SK-MEL-5 (cell line): ENCODE results near the gene EDC3. TPM values are rescaled to one million over a fixed set of nuclear protein-coding genes. Genes with fewer than 3 reads are reported as not detected.
A peak's percentile ranks its signal among the peaks of the same experiment; 100 is the strongest.
"Not testable (repeated sequence)": the region's sequence is repeated elsewhere in the genome, so short reads cannot be mapped to it uniquely, and the experiment has no call there.

ENCODE experiments used
- DNase-seq: peaks from one replicate; pipeline ENCODE4 v3.0.0-alpha.2; 2016; ENCODE audit warnings: low read depth, low spot score
- in situ Hi-C: cut with HindIII; loops from 2 replicates; pipeline ENCODE4 v1.10.0; 2016; ENCODE audit warnings: low sequenced_read_pairs, high pct_unique_total_duplicates, low pct_unique_long_range_greater_than_20kb
- polyA plus RNA-seq, 2 experiments: library from polyadenylated mRNA; depleted of rRNA; stranded (reverse); fragments of >200 nt; gene quantifications; 2 replicates each; pipeline ENCODE4 v1.2.3, GENCODE V29; 2015
- total RNA-seq: library from RNA; depleted of rRNA; stranded (reverse); fragments of >200 nt; shearing (Covaris generic); gene quantifications from 2 replicates; pipeline ENCODE4 v1.2.3, GENCODE V29; 2014; rRNA removed

The EDC3 gene
- total RNA-seq: 6.8 and 10.2 TPM in 2 replicates
- polyA plus RNA-seq (2015; cell fraction: cytosol; rRNA removed): 31.2 and 39.5 TPM in 2 replicates
- polyA plus RNA-seq (2015; cell fraction: nucleus; rRNA removed): 49.9 and 66.7 TPM in 2 replicates

GRCh38 chr15:74695597-74696397 lies at the start of gene EDC3:
EDC3 (minus strand) TSS chr15:74696024; CDS start chr15:74675124, 20,900 bp downstream.
- DNase-seq: peak; percentile 87
- in situ Hi-C loops: no loop called here

GRCh38 chr15:74742422-74742821 lies 46.6 kb upstream of the EDC3 start:
- DNase-seq: no peak
- in situ Hi-C loops: no loop called here

- peak; percentile 49 for DNase-seq
- in situ Hi-C loops: not testable (repeated sequence)
Measured at GRCh38 chr15:74738239-74738638, 42.4 kb upstream of the EDC3 start.

- in situ Hi-C loops: no loop called here
- DNase-seq: no peak
Measured at GRCh38 chr15:74735305-74735704, 39.5 kb upstream of the EDC3 start.

GRCh38 chr15:74733269-74733668 lies 37.4 kb upstream of the EDC3 start:
- DNase-seq: no peak
- in situ Hi-C loops: no loop called here

GRCh38 chr15:74732846-74733245 lies 37.0 kb upstream of the EDC3 start:
- DNase-seq: no peak
- in situ Hi-C loops: no loop called here

GRCh38 chr15:74730619-74731316 lies 34.9 kb upstream of the EDC3 start:
- in situ Hi-C loops: no loop called here
- no peak for DNase-seq

GRCh38 chr15:74729372-74729771 lies 33.5 kb upstream of the EDC3 start:
- DNase-seq, in situ Hi-C loops: not testable (repeated sequence)

- DNase-seq, in situ Hi-C loops: not testable (repeated sequence)
Measured at GRCh38 chr15:74728699-74729098, 32.9 kb upstream of the EDC3 start.

- in situ Hi-C loops: no loop called here
- no peak for DNase-seq
Measured at GRCh38 chr15:74727727-74728126, 31.9 kb upstream of the EDC3 start.

GRCh38 chr15:74726774-74727164 lies 30.9 kb upstream of the EDC3 start:
- no peak for DNase-seq
- in situ Hi-C loops: no loop called here

- in situ Hi-C loops: no loop called here
- peak; percentile 26 for DNase-seq
Measured at GRCh38 chr15:74725845-74726773, 30.3 kb upstream of the EDC3 start.

GRCh38 chr15:74725225-74725774 lies 29.5 kb upstream of the EDC3 start, which contains the start of gene CYP1A1:
CYP1A1 (minus strand) TSS chr15:74725528; CDS start chr15:74723097, 2,431 bp downstream.
- in situ Hi-C loops: no loop called here
- peak; percentile 46 for DNase-seq

GRCh38 chr15:74724570-74725224 lies 28.9 kb upstream of the EDC3 start:
- in situ Hi-C loops: no loop called here

GRCh38 chr15:74723754-74724334 lies 28.0 kb upstream of the EDC3 start:
- in situ Hi-C loops: no loop called here

More at GRCh38 chr15:74724570-74725224, 28.9 kb upstream of the EDC3 start:
- no peak for DNase-seq

GRCh38 chr15:74723187-74723586 lies 27.4 kb upstream of the EDC3 start:
- DNase-seq: no peak
- in situ Hi-C loops: no loop called here

More at GRCh38 chr15:74723754-74724334, 28.0 kb upstream of the EDC3 start:
- DNase-seq: peak; percentile 86
